Adrenal gland (tissue), 12 donors: Measurements from ENCODE around the gene EHD4. TPM values are rescaled to one million over a fixed set of nuclear protein-coding genes. Genes with fewer than 3 reads are reported as not detected.

Experiments used
- DNase-seq, 7 donors: peaks; one replicate each; pipeline ENCODE4 v3.0.0-alpha.2; 2019 to 2020
- H3K27ac ChIP-seq, 5 donors: fragments of 200-600 bp; sonication (generic) in 4 of 5; 1 replicate in 3 of 5; 2 replicates in 2 of 5; pipeline versions ENCODE4 v1.5.1 to v1.8.0; 2016 to 2020; ENCODE audit warnings: mild to moderate bottlenecking in 1 of 5
- H3K27me3 ChIP-seq: fragments of 200-600 bp; 2 replicates; pipeline ENCODE4 v1.8.0; 2021
- H3K36me3 ChIP-seq, 2 donors: fragments of 200-600 bp; replicated peaks in 1 of 2; 1 replicate in 1 of 2; 2 replicates in 1 of 2; pipeline versions ENCODE4 v1.5.1 to v1.8.0; 2018 to 2022
- H3K4me1 ChIP-seq, 2 donors: fragments of 200-600 bp; replicated peaks in 1 of 2; 1 replicate in 1 of 2; 2 replicates in 1 of 2; pipeline versions ENCODE4 v1.5.1 to v1.8.0; 2018 to 2021
- H3K4me3 ChIP-seq, 4 donors: fragments of 200-600 bp; sonication (generic) in 3 of 4; one replicate each; pipeline ENCODE4 v1.5.1; 2016 to 2018
- H3K9me3 ChIP-seq, 3 donors: fragments of 200-600 bp; sonication (generic) in 1 of 3; replicated peaks in 1 of 3; 1 replicate in 2 of 3; 2 replicates in 1 of 3; pipeline versions ENCODE4 v1.5.1 to v1.8.0; 2016 to 2021
- POLR2A ChIP-seq, 2 donors: fragments of 450-650 bp; IDR thresholded peaks; one replicate each; pipeline ENCODE4 v1.6.1; 2017; ENCODE audit warnings: antibody characterized with exemption in 2 of 2, mild to moderate bottlenecking in 2 of 2, moderate library complexity in 1 of 2
- WGBS, 4 donors: extraction: QIAGEN DNeasy Blood & Tissue Kit in 2 of 4; methylation state at CpG; one replicate each; pipeline versions ENCODE4 v1.1.5 to v1.1.7; 2013 to 2017; 5-methylcytosine and 5-hydroxymethylcytosine counted together
- intact Hi-C, 2 donors: fragments of 100-400 bp; cut with DNase I; formaldehyde crosslinking; loops; one replicate each; pipeline versions ENCODE4 v1.14.1 to v1.15.0; 2022 to 2023
- polyA plus RNA-seq, 3 donors: library from polyadenylated mRNA; stranded (reverse); fragments of 200-250 nt in 2 of 3; fragments of 350-450 nt in 1 of 3; fragmentation: Illumina TruSeq in 1 of 3; extraction: RNeasy Lipid Tissue Mini Kit (QIAGEN cat#74804) in 1 of 3; gene quantifications; one replicate each; pipeline ENCODE4 v1.2.3, GENCODE V29; 2013 to 2014
- total RNA-seq, 9 donors: library from RNA; depleted of rRNA in 4 of 9; stranded (reverse); fragments of >200 nt in 4 of 9; fragments of 120-200 nt in 1 of 9; fragmentation: NEBNext Ultra II Directional in 1 of 9; extraction: Animal tissue kit (Norgen Biotek cat#: 25700) in 1 of 9; gene quantifications; one replicate each; pipeline versions ENCODE4 v1.1.0 to v1.2.4, GENCODE V29; 2013 to 2023
- TF ChIP-seq, protein P1 (sequence below), 6 experiments: fragments of 450-650 bp in 4 of 6; fragments of 200-600 bp in 2 of 6; sonication (generic) in 1 of 6; IDR thresholded peaks; 1 replicate in 5 of 6; 2 replicates in 1 of 6; pipeline versions ENCODE4 v1.5.1 to v1.8.0; 2016 to 2021; ENCODE audit warnings: antibody characterized with exemption in 6 of 6, mild to moderate bottlenecking in 2 of 6, moderate library complexity in 1 of 6
- donor health status: healthy with polysubstance abuse.
- donor health status: Bipolar disorder and iron deficiency.
- donor health status: DM: yes; HTN: yes; CAD: no.
- donor health status: DM: no; HTN: no; CAD: no.
- donor health status: DM: no; HTN: no; CAD: no.
- donor health status: DM: yes; HTN: yes; CAD: no.

Gene EHD4
- total and polyA plus RNA-seq, 12 donors: 2.0 to 17.0 (median 11.5) TPM

- Histone ChIP-seq H3K9me3 (no peaks in the 10 kb centered on the region), H3K4me1 (no peaks in the 10 kb centered on the region), H3K4me3 (no peak overlapping the region), H3K36me3 (no peaks in the 10 kb centered on the region), H3K27me3 (no peaks in the 10 kb centered on the region), H3K27ac (no peak overlapping the region)
- no peak for TF ChIP-seq POLR2A (IDR thresholded peaks at IDR 0.05)
- TF ChIP-seq, protein P1, sequence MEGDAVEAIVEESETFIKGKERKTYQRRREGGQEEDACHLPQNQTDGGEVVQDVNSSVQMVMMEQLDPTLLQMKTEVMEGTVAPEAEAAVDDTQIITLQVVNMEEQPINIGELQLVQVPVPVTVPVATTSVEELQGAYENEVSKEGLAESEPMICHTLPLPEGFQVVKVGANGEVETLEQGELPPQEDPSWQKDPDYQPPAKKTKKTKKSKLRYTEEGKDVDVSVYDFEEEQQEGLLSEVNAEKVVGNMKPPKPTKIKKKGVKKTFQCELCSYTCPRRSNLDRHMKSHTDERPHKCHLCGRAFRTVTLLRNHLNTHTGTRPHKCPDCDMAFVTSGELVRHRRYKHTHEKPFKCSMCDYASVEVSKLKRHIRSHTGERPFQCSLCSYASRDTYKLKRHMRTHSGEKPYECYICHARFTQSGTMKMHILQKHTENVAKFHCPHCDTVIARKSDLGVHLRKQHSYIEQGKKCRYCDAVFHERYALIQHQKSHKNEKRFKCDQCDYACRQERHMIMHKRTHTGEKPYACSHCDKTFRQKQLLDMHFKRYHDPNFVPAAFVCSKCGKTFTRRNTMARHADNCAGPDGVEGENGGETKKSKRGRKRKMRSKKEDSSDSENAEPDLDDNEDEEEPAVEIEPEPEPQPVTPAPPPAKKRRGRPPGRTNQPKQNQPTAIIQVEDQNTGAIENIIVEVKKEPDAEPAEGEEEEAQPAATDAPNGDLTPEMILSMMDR (IDR thresholded peaks at IDR 0.05): no peak
- intact Hi-C loops: no loop called here
- WGBS, 4 donors: 66 to 80% (median 67%) methylated on average over 1 to 12 of the region's 12 CpGs; no CpG with 5 or more reads in 1 of the 4 donors
- no peak for DNase-seq
Measured at GRCh38 chr15:41876689-41877088, 95.7 kb downstream of the EHD4 start.

GRCh38 chr15:41876007-41876406 lies 96.3 kb downstream of the EHD4 start:
- no peak overlapping the region for H3K27ac ChIP-seq
- H3K9me3 ChIP-seq: no peaks in the 10 kb centered on the region
- TF ChIP-seq, protein P1 (IDR thresholded peaks at IDR 0.05): no peak
- H3K4me3 ChIP-seq: no peak overlapping the region
- no peaks in the 10 kb centered on the region for H3K27me3 ChIP-seq
- no peaks in the 10 kb centered on the region for H3K36me3 ChIP-seq
- WGBS, 4 donors: 78 to 88% (median 80%) methylated on average over 12 to 13 of the region's 13 CpGs
- peaks cover under 1 to 2% of the 10 kb centered on the region in 2 donors for H3K4me1 ChIP-seq
- no peak for DNase-seq
- intact Hi-C loops: no loop called here

DNA sequence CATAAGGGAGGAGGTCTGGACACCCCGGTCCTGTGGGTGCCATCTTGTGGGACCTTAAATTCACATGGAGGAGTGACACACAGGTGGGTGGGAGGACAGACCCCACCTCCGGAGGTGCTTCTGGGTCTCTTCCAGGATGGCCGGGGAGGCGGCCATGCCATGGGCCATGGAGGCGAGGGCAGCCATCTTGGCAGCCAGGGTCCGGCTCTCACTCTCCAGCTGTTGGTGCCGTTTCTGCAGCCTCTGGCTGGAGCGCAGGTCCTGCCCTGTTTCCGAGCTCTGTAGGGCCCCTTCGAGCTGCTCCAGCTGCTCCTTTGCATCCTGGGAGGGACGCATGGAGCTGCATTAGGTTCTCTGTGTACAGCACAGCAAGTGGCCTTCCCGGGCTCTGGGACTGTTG lies 97.6 kb downstream of the EHD4 start:
- DNase-seq: no peak
- no peak overlapping the region for H3K27ac ChIP-seq
- intact Hi-C loops: no loop called here
- H3K4me3 ChIP-seq: no peak overlapping the region
- no peaks in the 10 kb centered on the region for H3K9me3 ChIP-seq
- no peaks in the 10 kb centered on the region for H3K27me3 ChIP-seq
- no peak for TF ChIP-seq POLR2A (IDR thresholded peaks at IDR 0.05)
- TF ChIP-seq, protein P1 (IDR thresholded peaks at IDR 0.05): no peak
- WGBS, 4 donors: 90 to 97% (median 92%) methylated on average over 4 to 12 of the region's 12 CpGs
- no peaks in the 10 kb centered on the region for H3K36me3 ChIP-seq
- H3K4me1 ChIP-seq: peaks cover 4 to 8% of the 10 kb centered on the region in 2 donors

GRCh38 chr15:41873711-41874110 lies 98.6 kb downstream of the EHD4 start:
- TF ChIP-seq, protein P1 (IDR thresholded peaks at IDR 0.05): no peak
- TF ChIP-seq POLR2A (IDR thresholded peaks at IDR 0.05): no peak
- no peaks in the 10 kb centered on the region for H3K9me3 ChIP-seq
- H3K4me1 ChIP-seq: peaks cover 4 to 8% of the 10 kb centered on the region in 2 donors
- no peaks in the 10 kb centered on the region for H3K36me3 ChIP-seq
- no peaks in the 10 kb centered on the region for H3K27me3 ChIP-seq
- 84 to 100% (median 91%) methylated on average over 3 to 8 of the region's 8 CpGs for WGBS, 4 donors
- H3K27ac ChIP-seq: no peak overlapping the region
- intact Hi-C loops: no loop called here
- no peak for DNase-seq
- no peak overlapping the region for H3K4me3 ChIP-seq
